Upper lobe of left lung (tissue), 6 donors: ENCODE measurements around the gene CLRN3. TPM values are rescaled to one million over a fixed set of nuclear protein-coding genes. Genes with fewer than 3 reads are reported as not detected.

ENCODE experiments used
- ATAC-seq, 2 donors: fragments of 200-7000 bp; cut with Tn5 transposase; one replicate each; pipeline ENCODE4 v1.9.1; 2022; ENCODE audit warnings: mild to moderate bottlenecking in 2 of 2, moderate library complexity in 2 of 2; ENCODE audit not compliant: low FRiP score in 2 of 2
- DNase-seq, 2 donors: peaks; one replicate each; pipeline ENCODE4 v3.0.0-alpha.2; 2019 to 2020
- H3K27ac ChIP-seq, 4 donors: fragments of 200-600 bp; sonication (generic); one replicate each; pipeline ENCODE4 v1.5.1; 2016 to 2019
- H3K27me3 ChIP-seq, 4 donors: fragments of 200-600 bp; sonication (generic); one replicate each; pipeline ENCODE4 v1.5.1; 2017 to 2019
- H3K36me3 ChIP-seq, 4 donors: fragments of 200-600 bp; sonication (generic); one replicate each; pipeline ENCODE4 v1.5.1; 2016 to 2019
- H3K4me1 ChIP-seq, 4 donors: fragments of 200-600 bp; sonication (generic); one replicate each; pipeline ENCODE4 v1.5.1; 2018 to 2019
- H3K4me3 ChIP-seq, 4 donors: fragments of 200-600 bp; sonication (generic); one replicate each; pipeline ENCODE4 v1.5.1; 2017 to 2019; ENCODE audit warnings: mild to moderate bottlenecking in 2 of 4, moderate library complexity in 1 of 4
- H3K9me3 ChIP-seq, 4 donors: fragments of 200-600 bp; sonication (generic); one replicate each; pipeline ENCODE4 v1.5.1; 2018 to 2019
- EP300 ChIP-seq, 4 donors: sonication (generic); formaldehyde crosslinking; IDR thresholded peaks; one replicate each; pipeline ENCODE4 v1.5.1; 2017; ENCODE audit warnings: antibody characterized with exemption in 4 of 4, control low read depth in 2 of 4
- POLR2A ChIP-seq, 4 donors: fragments of 450-650 bp; IDR thresholded peaks; one replicate each; pipeline ENCODE4 v1.5.1; 2016 to 2017; ENCODE audit warnings: antibody characterized with exemption in 4 of 4, mild to moderate bottlenecking in 2 of 4
- POLR2AphosphoS5 ChIP-seq, 2 donors: sonication (generic); formaldehyde crosslinking; IDR thresholded peaks; one replicate each; pipeline ENCODE4 v1.5.1; 2017; ENCODE audit warnings: antibody characterized with exemption in 2 of 2
- WGBS, 2 donors: methylation state at CpG; one replicate each; pipeline ENCODE4 v1.1.5; 2017 to 2018; 5-methylcytosine and 5-hydroxymethylcytosine counted together
- total RNA-seq, 6 donors: library from RNA; depleted of rRNA in 4 of 6; stranded (reverse); fragments of >200 nt in 4 of 6; gene quantifications; one replicate each; pipeline versions ENCODE4 v1.1.0 to v1.2.1, GENCODE V29; 2016 to 2021
- TF ChIP-seq, protein P1 (sequence below), 6 experiments: fragments of 450-650 bp in 4 of 6; fragments of 200-600 bp in 2 of 6; sonication (generic) in 2 of 6; IDR thresholded peaks; one replicate each; pipeline ENCODE4 v1.5.1; 2016 to 2019; ENCODE audit warnings: antibody characterized with exemption in 6 of 6
- donor health status: DM: no; HTN: no; CAD: no; lungs with moderate emphysema.
- donor health status: DM: no; HTN: yes; CAD: no; lungs with severe emphysema.

The CLRN3 gene
- total RNA-seq, 6 donors from 2014 or later = 0.37 to 0.49 TPM; not detected in 4

DNA sequence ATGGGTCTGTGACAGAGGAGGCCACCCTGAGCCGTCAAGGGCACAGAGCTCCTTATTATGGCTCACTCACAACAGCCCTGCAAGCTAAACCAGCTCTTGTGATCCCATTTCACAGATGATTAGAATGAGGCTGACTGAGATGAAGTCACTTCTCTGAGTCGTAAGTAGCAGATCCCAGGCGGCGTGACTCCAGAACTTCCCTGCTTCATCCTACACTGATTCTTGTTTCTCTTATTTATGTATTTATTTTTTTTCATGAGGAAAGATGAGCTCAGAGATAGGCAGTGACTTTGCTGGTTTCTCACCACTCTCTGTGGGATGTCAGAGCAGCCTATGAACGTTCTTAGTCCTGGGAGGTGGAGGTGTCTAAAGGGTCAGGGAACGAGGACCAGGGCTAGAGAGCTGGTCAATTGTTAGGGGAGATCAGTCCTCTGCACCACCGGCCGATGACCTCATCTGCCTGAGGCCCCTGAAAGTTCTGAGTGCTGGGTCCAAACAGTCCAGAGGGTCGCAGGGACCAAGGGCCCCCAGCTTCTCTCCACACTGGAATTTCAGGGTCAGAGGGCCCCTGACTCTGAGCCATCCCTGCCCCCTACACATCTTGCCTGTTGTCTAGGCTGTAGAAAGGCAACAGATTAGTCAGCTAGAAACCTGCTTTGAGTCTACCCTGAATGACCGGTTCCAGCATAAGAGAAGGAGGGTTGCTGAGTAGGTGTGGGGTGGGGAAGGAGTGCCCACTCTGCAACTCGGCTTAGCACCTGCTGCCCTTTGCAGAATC lies 17.9 kb downstream of the CLRN3 start:
- no peaks in the 10 kb centered on the region for H3K36me3 ChIP-seq
- TF ChIP-seq POLR2A (IDR thresholded peaks at IDR 0.05) (no peak), EP300 (IDR thresholded peaks at IDR 0.05) (no peak), POLR2AphosphoS5 (IDR thresholded peaks at IDR 0.05) (no peak)
- no peaks in the 10 kb centered on the region for H3K9me3 ChIP-seq
- H3K27ac ChIP-seq = no peak overlapping the region
- 86 to 89% methylated on average over 9 to 11 of the region's 11 CpGs for WGBS, 2 donors
- no peaks in the 10 kb centered on the region for H3K4me1 ChIP-seq
- no peak overlapping the region for H3K4me3 ChIP-seq
- DNase-seq (no peak), ATAC-seq (no peak)
- no peaks in the 10 kb centered on the region for H3K27me3 ChIP-seq

DNA sequence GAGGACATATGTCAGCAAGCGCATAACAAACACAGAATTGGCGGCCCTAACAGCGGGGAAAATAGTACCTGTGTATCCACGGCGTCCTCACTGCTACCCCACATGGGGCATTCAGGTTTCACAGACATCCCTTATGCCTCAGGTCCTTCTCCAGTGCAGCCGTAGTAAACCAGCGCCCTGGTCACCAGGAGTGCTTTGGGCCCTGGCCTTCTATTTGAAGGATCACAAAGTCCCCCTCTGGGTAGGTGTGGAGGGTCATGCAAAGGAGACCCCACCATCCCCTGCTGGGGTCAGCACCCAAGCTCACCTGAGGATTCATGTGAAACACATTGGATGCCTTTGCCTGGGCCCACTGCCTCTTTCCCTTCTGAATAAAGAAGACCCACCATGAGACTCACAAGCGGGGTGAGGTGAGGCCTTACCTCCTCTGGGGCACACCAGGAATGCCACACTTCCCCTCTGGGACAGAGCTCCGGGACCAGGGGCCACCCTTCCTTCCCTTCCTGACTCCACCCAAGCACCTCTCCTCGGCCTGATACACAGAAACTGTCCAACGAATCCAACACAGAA lies 18.8 kb downstream of the CLRN3 start:
- Histone ChIP-seq H3K4me3 (no peak overlapping the region), H3K36me3 (no peaks in the 10 kb centered on the region), H3K27ac (no peak overlapping the region), H3K4me1 (no peaks in the 10 kb centered on the region), H3K9me3 (peaks cover 0 to 6% (median 0%) of the 10 kb centered on the region in 4 donors), H3K27me3 (no peaks in the 10 kb centered on the region)
- DNase-seq (no peak), ATAC-seq (no peak)
- TF ChIP-seq EP300 (IDR thresholded peaks at IDR 0.05) (no peak), POLR2A (IDR thresholded peaks at IDR 0.05) (no peak), POLR2AphosphoS5 (IDR thresholded peaks at IDR 0.05) (no peak)
- TF ChIP-seq, protein P1, sequence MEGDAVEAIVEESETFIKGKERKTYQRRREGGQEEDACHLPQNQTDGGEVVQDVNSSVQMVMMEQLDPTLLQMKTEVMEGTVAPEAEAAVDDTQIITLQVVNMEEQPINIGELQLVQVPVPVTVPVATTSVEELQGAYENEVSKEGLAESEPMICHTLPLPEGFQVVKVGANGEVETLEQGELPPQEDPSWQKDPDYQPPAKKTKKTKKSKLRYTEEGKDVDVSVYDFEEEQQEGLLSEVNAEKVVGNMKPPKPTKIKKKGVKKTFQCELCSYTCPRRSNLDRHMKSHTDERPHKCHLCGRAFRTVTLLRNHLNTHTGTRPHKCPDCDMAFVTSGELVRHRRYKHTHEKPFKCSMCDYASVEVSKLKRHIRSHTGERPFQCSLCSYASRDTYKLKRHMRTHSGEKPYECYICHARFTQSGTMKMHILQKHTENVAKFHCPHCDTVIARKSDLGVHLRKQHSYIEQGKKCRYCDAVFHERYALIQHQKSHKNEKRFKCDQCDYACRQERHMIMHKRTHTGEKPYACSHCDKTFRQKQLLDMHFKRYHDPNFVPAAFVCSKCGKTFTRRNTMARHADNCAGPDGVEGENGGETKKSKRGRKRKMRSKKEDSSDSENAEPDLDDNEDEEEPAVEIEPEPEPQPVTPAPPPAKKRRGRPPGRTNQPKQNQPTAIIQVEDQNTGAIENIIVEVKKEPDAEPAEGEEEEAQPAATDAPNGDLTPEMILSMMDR (IDR thresholded peaks at IDR 0.05) = no peak
- 73 to 84% methylated on average over 11 of the region's 11 CpGs for WGBS, 2 donors

DNA sequence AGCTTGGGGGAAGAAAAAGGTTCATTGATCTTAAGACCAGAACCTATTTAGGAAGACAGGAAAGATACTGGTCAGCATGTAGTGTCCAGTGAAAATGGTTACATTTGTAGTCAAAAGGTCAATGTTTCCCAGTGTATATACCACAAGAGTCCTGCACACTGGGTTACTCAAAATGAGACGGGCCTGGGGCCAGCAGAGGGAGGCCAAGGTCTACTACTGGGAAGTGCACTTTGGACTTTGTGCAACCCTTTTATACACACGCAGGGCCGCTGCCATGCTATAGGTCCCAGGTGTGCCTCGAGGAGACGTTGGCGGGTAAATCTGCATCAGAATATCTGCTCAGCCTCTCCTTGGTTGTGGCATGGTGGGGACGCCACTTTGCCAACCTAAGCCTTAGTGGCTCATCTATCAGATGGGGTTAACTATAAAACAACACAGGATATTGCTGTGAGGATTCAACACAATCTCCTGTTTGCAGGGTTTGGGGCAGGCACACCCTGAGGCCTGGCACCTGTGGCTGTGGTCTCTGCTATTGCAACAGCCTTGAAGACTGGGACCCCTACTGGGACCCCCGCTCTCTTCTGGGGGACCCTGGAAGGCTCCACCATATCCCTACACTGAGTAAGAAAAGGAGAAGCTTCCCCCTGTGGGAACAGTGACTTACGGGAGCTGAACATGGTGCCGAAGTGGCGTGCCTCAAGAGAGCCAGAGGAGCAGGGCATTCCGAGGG lies 19.7 kb downstream of the CLRN3 start:
- DNase-seq (no peak), ATAC-seq (no peak)
- Histone ChIP-seq H3K36me3 (no peaks in the 10 kb centered on the region), H3K27ac (no peak overlapping the region), H3K9me3 (peaks cover 0 to 6% (median 0%) of the 10 kb centered on the region in 4 donors), H3K4me1 (no peaks in the 10 kb centered on the region), H3K27me3 (no peaks in the 10 kb centered on the region), H3K4me3 (no peak overlapping the region)
- no peak for TF ChIP-seq EP300 (IDR thresholded peaks at IDR 0.05)
- WGBS, 2 donors = 83 to 93% methylated on average over 6 to 12 of the region's 12 CpGs

DNA sequence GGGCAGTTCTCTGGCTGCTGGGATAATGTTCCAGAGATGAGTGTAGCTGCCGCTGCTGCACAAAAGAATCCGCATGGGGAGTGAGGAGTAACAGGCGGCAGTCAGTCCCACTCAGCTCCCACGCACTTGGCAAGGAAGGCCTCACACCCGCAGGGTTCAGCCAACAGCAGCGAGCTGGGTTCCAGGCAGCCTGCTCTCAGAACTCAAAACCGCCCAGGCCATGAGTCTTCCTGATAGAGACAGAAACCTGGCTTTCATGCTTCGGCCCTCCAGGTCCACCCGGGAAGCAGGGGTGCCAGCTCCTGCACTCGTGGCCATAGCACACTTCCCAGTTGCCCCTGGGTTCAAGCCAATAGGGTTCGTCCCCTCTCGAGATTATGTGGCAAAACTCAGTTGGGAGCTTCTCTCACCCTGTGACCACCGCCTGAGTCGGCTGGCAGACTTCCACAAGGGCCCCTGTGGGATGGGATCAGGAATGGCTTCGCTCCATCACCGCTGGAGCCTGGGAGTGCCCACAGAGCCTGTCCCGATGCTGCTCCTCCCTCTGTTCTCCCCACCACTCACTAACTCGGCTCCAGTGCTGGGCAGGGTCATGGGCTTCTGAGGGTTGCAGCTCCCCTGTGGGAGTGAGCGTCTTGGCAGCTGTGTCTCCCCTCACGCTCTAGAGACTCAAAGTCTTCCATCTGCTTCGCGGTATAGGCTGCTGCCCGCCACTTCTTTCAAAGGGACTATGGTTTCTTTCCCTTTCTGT lies 20.6 kb downstream of the CLRN3 start:
- no peaks in the 10 kb centered on the region for H3K36me3 ChIP-seq
- ATAC-seq = peak in 1 of 2 donors; percentile 73
- peaks cover 0 to 6% (median 0%) of the 10 kb centered on the region in 4 donors for H3K9me3 ChIP-seq
- WGBS, 2 donors = 61 to 87% methylated on average over 10 to 23 of the region's 23 CpGs
- no peaks in the 10 kb centered on the region for H3K4me1 ChIP-seq
- no peaks in the 10 kb centered on the region for H3K27me3 ChIP-seq
- TF ChIP-seq EP300 (IDR thresholded peaks at IDR 0.05) = no peak
- TF ChIP-seq POLR2AphosphoS5 (IDR thresholded peaks at IDR 0.05) = no peak
- TF ChIP-seq, protein P1 (IDR thresholded peaks at IDR 0.05) = no peak
- TF ChIP-seq POLR2A (IDR thresholded peaks at IDR 0.05) = no peak
- no peak for DNase-seq
- no peak overlapping the region for H3K4me3 ChIP-seq
- H3K27ac ChIP-seq = no peak overlapping the region

DNA sequence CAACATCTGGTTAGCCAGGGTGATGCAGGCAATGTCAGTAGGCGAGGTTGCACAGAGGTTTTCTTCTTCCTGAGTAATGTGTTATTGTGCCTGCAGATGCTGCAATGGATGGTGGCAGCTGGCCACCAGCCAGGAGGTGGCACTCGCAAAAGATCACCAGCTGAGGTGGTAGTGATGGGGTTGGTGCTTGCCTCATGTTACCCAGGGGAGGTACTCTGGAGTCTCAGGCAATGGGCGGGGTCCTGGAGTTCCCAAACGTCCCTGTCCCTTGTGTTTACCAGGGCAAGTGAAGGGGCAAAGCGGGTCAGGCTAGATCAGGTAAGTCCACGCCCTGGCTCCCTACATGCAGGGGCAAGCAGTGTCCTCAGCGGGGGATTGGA lies 21.1 kb downstream of the CLRN3 start:
- Histone ChIP-seq H3K27ac (no peak overlapping the region), H3K9me3 (peaks cover 0 to 6% (median 0%) of the 10 kb centered on the region in 4 donors), H3K27me3 (no peaks in the 10 kb centered on the region), H3K36me3 (no peaks in the 10 kb centered on the region), H3K4me3 (no peak overlapping the region), H3K4me1 (no peaks in the 10 kb centered on the region)
- 60 to 67% methylated on average over 7 of the region's 7 CpGs for WGBS, 2 donors
- no peak for DNase-seq
- TF ChIP-seq, protein P1 (IDR thresholded peaks at IDR 0.05) = no peak
- ATAC-seq = no peak
